Psoas muscle (tissue), 8 donors: ENCODE results near the gene AOAH. TPM values are rescaled to one million over a fixed set of nuclear protein-coding genes. Genes with fewer than 3 reads are reported as not detected.

Source experiments
- ATAC-seq, 4 donors: fragments of 200-7000 bp; cut with Tn5 transposase; one replicate each; pipeline ENCODE4 v1.9.1; 2020; ENCODE audit warnings: moderate library complexity in 3 of 4, mild to moderate bottlenecking in 2 of 4
- DNase-seq, 2 donors: peaks; one replicate each; pipeline ENCODE4 v3.0.0-alpha.2; 2020
- H3K27ac ChIP-seq: fragments of 200-600 bp; one replicate; pipeline ENCODE4 v1.8.0; 2022
- H3K27me3 ChIP-seq, 3 donors: fragments of 200-600 bp in 1 of 3; one replicate each; pipeline versions ENCODE4 v1.6.1 to v1.8.0; 2013 to 2022; ENCODE audit warnings: low read length in 2 of 3, mild to moderate bottlenecking in 2 of 3, moderate library complexity in 1 of 3; ENCODE audit not compliant: insufficient read depth in 3 of 3
- H3K36me3 ChIP-seq, 2 donors: fragments of 200-600 bp in 1 of 2; one replicate each; pipeline versions ENCODE4 v1.6.1 to v1.8.0; 2013 to 2022; ENCODE audit warnings: low read depth in 1 of 2, mild to moderate bottlenecking in 1 of 2, moderate library complexity in 1 of 2; ENCODE audit not compliant: insufficient read depth in 1 of 2
- H3K4me1 ChIP-seq: fragments of 200-600 bp; one replicate; pipeline ENCODE4 v1.8.0; 2022
- H3K4me3 ChIP-seq: fragments of 200-600 bp; one replicate; pipeline ENCODE4 v1.8.0; 2022; ENCODE audit warnings: mild to moderate bottlenecking
- H3K9me3 ChIP-seq: fragments of 200-600 bp; one replicate; pipeline ENCODE4 v1.8.0; 2022
- WGBS, 3 donors: extraction: QIAGEN DNeasy Blood & Tissue Kit; methylation state at CpG; one replicate each; pipeline versions ENCODE4 v1.1.6 to v1.1.7; 2013; 5-methylcytosine and 5-hydroxymethylcytosine counted together
- intact Hi-C, 2 donors: fragments of 100-400 bp; cut with DNase I; formaldehyde crosslinking; loops; one replicate each; pipeline versions ENCODE4 v1.11.0 to v1.14.2; 2022
- polyA plus RNA-seq, 3 donors: library from polyadenylated mRNA; stranded (reverse); fragments of 200-250 nt; gene quantifications; one replicate each; pipeline ENCODE4 v1.2.3, GENCODE V29; 2013
- total RNA-seq, 4 donors: library from RNA; stranded (reverse); fragmentation: NEBNext Ultra II Directional in 2 of 4; extraction: Animal tissue kit (Norgen Biotek cat#: 25700) in 2 of 4; gene quantifications; one replicate each; pipeline versions ENCODE4 v1.2.1 to v1.2.4, GENCODE V29; 2021 to 2023
- TF ChIP-seq, protein P1 (sequence below): fragments of 200-600 bp; IDR thresholded peaks from one replicate; pipeline ENCODE4 v1.8.0; 2022; ENCODE audit warnings: antibody characterized with exemption
- donor health status: healthy with polysubstance abuse.
- donor health status: DM: no; HTN: no; CAD: no; lungs with moderate emphysema.
- donor health status: Bipolar disorder and iron deficiency.
- donor health status: healthy.
- donor health status: DM: yes; HTN: yes; CAD: no.
- donor health status: DM: no; HTN: no; CAD: no.
- donor health status: DM: no; HTN: no; CAD: no.
- donor health status: DM: yes; HTN: yes; CAD: no.

AOAH gene
- total and polyA plus RNA-seq, 7 donors = 0.04 to 2.1 (median 0.83) TPM

DNA sequence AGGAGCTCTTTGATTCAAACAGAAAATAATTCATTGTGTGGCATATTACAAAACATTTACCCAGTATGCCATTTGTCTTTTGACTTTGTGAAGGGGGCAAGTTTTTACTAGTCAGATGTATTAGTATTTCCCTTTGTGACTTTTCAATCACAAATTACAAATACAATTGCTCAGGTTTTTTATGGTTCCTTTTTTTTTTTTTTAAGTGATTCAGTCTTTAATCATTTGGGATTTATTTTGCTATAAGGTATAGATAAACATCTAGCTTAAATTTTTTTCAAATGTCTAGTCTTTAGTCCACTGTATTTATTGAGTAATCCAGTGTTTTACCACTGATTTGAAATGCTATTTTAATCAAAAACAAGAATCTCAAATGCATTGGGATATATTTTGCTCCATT is 75.9 kb downstream of the AOAH start:
- TF ChIP-seq, protein P1, sequence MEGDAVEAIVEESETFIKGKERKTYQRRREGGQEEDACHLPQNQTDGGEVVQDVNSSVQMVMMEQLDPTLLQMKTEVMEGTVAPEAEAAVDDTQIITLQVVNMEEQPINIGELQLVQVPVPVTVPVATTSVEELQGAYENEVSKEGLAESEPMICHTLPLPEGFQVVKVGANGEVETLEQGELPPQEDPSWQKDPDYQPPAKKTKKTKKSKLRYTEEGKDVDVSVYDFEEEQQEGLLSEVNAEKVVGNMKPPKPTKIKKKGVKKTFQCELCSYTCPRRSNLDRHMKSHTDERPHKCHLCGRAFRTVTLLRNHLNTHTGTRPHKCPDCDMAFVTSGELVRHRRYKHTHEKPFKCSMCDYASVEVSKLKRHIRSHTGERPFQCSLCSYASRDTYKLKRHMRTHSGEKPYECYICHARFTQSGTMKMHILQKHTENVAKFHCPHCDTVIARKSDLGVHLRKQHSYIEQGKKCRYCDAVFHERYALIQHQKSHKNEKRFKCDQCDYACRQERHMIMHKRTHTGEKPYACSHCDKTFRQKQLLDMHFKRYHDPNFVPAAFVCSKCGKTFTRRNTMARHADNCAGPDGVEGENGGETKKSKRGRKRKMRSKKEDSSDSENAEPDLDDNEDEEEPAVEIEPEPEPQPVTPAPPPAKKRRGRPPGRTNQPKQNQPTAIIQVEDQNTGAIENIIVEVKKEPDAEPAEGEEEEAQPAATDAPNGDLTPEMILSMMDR = no peak
- intact Hi-C loops = no loop called here
- H3K27ac ChIP-seq = no peak overlapping the region
- no peaks in the 10 kb centered on the region for H3K27me3 ChIP-seq
- ATAC-seq (no peak), DNase-seq (no peak)
- H3K4me1 ChIP-seq = no peaks in the 10 kb centered on the region
- H3K4me3 ChIP-seq = no peak overlapping the region
- H3K9me3 ChIP-seq = no peaks in the 10 kb centered on the region
- no peaks in the 10 kb centered on the region for H3K36me3 ChIP-seq

DNA sequence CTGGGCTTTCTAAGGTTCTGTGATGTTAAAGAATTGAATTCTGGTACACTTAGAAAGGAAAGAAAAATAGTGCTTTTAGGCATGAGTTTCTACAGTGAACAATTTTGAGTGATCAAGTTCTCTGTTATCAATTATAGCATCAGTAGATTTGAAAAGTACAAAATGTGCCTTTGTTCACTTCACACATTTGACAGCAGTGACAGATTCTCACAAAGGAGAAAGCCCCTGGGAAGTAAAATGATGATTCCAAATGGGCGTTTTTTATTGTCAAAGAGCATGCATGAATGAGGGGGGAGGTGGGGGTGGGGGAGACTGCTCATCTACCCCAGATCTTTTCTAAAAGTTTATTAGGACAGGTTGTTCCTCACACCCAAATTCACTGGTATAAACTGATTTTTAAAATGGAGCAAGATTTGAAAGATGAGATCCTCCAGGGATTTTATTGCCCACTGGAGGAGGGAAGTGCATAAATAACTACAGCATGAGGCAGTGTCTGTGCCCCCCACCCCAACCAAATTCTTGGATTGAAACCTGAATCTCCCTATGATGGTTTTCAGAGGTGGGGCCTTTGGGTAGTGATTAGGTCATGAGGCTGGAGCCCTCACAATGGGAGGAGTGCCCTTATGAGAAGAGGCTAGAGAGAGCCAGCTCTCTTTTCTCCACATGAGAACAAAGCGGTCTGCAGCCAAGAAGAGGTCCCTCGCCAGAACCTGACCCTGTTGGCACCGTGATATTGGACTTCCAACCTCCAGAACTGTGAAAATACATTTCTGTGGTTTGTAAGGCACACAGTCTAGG is 79.5 kb downstream of the AOAH start:
- no peak overlapping the region for H3K4me3 ChIP-seq
- intact Hi-C loops = no loop called here
- H3K27ac ChIP-seq = no peak overlapping the region
- no peaks in the 10 kb centered on the region for H3K27me3 ChIP-seq
- WGBS, 3 donors = 21 to 42% (median 28%) methylated on average over 4 of the region's 4 CpGs
- TF ChIP-seq, protein P1 = no peak
- H3K36me3 ChIP-seq = no peaks in the 10 kb centered on the region
- DNase-seq (no peak), ATAC-seq (no peak)
- no peaks in the 10 kb centered on the region for H3K4me1 ChIP-seq
- H3K9me3 ChIP-seq = no peaks in the 10 kb centered on the region

DNA sequence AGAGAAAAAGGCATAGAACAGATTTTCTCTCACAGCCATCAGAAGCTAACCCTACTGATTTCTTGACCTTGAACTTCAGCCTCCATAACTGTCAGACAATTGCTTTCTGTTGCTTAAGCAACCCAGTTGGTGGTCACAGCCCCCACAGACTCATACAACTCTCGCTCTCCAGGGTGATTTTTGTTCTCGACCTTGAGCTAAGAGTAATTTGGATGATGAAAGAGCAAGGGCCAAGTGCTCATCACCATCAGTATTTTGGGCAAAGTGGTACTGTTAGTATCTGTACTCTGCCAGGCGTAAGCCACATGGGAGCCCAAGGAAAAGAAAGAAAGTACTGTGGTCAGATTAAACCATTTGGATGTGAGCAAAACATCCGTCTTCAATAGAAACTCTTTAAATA is 81.9 kb downstream of the AOAH start:
- TF ChIP-seq, protein P1 = no peak
- H3K4me1 ChIP-seq = no peaks in the 10 kb centered on the region
- no peak overlapping the region for H3K27ac ChIP-seq
- H3K9me3 ChIP-seq = no peaks in the 10 kb centered on the region
- intact Hi-C loops = no loop called here
- ATAC-seq = no peak
- H3K4me3 ChIP-seq = no peak overlapping the region
- no peak for DNase-seq
- no peaks in the 10 kb centered on the region for H3K36me3 ChIP-seq
- no peaks in the 10 kb centered on the region for H3K27me3 ChIP-seq
- 82 to 93% (median 87%) methylated on average over 4 of the region's 4 CpGs for WGBS, 3 donors

DNA sequence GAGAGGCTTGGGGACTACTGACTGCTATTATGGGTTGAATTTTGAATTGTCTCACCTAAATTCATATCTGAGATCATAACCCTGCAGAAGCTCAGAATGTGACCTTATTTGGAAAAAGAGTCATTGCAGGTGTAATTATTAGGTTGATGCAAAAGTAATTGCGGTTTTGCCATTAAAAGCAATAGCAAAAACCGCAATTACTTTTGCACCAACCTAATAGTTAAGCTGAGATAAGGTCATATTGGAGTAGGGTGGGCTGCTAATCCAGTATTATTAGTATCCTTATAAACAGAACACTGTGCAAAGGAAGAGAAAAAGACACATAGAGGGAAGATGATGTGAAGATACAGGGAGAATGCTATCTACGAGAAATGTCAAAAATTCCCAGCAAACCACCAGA is 82.3 kb downstream of the AOAH start:
- Histone ChIP-seq H3K36me3 (no peaks in the 10 kb centered on the region), H3K27ac (no peak overlapping the region), H3K4me3 (no peak overlapping the region), H3K9me3 (no peaks in the 10 kb centered on the region), H3K4me1 (no peaks in the 10 kb centered on the region), H3K27me3 (no peaks in the 10 kb centered on the region)
- 96 to 97% (median 96%) methylated on average over 3 of the region's 3 CpGs for WGBS, 3 donors
- TF ChIP-seq, protein P1 = no peak
- ATAC-seq (no peak), DNase-seq (no peak)
- intact Hi-C loops = no loop called here

DNA sequence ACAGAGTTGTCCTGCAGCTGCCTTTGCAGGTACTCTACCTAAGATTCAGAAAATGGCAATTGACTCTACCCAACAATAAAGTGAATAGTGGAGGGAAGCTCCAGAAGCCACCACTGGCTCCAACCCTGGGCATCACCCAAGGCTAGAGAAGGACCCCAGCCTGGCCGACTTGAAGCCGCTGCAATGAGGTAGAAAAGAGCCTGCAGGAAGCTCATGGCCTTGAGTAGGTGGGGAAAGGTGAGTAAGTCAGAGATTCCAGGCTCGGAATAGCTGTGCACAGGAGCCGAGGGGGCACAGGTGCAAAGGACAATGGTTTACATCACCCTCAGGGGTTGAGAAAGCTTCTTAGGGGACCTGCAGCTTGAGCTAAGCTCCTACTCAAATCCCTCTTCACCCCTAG is 83.6 kb downstream of the AOAH start:
- Histone ChIP-seq H3K4me3 (no peak overlapping the region), H3K27ac (no peak overlapping the region), H3K9me3 (no peaks in the 10 kb centered on the region), H3K36me3 (no peaks in the 10 kb centered on the region), H3K27me3 (no peaks in the 10 kb centered on the region), H3K4me1 (no peaks in the 10 kb centered on the region)
- intact Hi-C loops = no loop called here
- 69 to 81% (median 80%) methylated on average over 4 of the region's 4 CpGs for WGBS, 3 donors
- ATAC-seq (no peak), DNase-seq (no peak)
- TF ChIP-seq, protein P1 = no peak
